Activated CD8-positive, alpha-beta T cell treated with anti-CD3 and anti-CD28 coated beads, Interleukin-2, amount 10 ng/mL, durations not matched to agents 7 days and 5 days (primary cell): ENCODE data around the gene RBM24. TPM values are rescaled to one million over a fixed set of nuclear protein-coding genes. Genes with fewer than 3 reads are reported as not detected.

ENCODE experiments used
- ATAC-seq: fragments of 150-1000 bp; cut with Tn5 transposase; one replicate; pipeline ENCODE4 v1.10.0; 2021; ENCODE audit warnings: moderate library complexity
- CTCF ChIA-PET: fragments of 350-600 bp; sonication (Branson Sonifier 250); formaldehyde crosslinking; loops from one replicate; lab custom pipeline; 2021; ENCODE audit warnings: antibody characterized with exemption; lab: Charles Lee
- POLR2A ChIA-PET: fragments of 350-600 bp; sonication (Branson Sonifier 250); formaldehyde crosslinking; loops from one replicate; lab custom pipeline; 2021; ENCODE audit warnings: antibody characterized with exemption; lab: Charles Lee
- DNase-seq: peaks from one replicate; pipeline ENCODE4 v3.0.0-alpha.2; 2020
- H3K27ac Mint-ChIP-seq: one replicate; pipeline ENCODE4 v1.8.0; 2021; ENCODE audit warnings: mild to moderate bottlenecking, mixed read lengths
- H3K27me3 Mint-ChIP-seq: one replicate; pipeline ENCODE4 v1.8.0; 2021; ENCODE audit warnings: low read depth, mixed read lengths
- H3K36me3 Mint-ChIP-seq: one replicate; pipeline ENCODE4 v1.8.0; 2021; ENCODE audit warnings: low read depth, mixed read lengths
- H3K4me1 Mint-ChIP-seq: one replicate; pipeline ENCODE4 v1.8.0; 2021; ENCODE audit warnings: low read depth, mixed read lengths
- H3K4me3 Mint-ChIP-seq: one replicate; pipeline ENCODE4 v1.8.0; 2021; ENCODE audit warnings: mild to moderate bottlenecking, mixed read lengths
- H3K9me3 Mint-ChIP-seq: one replicate; pipeline ENCODE4 v1.8.0; 2022; ENCODE audit warnings: mixed read lengths; ENCODE audit not compliant: insufficient read depth
- total RNA-seq, 2 experiments: library from RNA; stranded (reverse); gene quantifications; one replicate each; pipeline ENCODE4 v1.2.3, GENCODE V29; 2021

RBM24 gene
- total RNA-seq: not detected

DNA sequence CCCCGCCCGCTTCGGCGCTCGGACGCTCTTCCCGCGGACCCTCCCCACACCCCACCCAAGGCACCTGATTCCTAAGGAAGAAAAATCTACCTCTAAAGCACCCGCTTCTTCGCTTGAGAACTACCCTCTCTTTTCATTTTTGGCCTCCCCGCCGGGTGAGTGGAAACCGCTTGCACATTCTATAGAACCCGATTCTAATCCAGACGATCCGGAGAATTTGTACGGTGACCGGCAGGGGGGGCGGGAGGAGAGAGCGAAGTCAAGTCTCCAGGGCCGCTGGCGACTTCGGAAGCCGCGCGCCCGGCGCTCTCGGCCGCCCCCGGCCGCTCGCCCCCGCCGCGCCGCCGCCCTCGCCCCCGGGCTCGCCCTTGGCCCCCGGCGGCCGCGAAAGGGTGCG lies at the start of gene RBM24:
RBM24 (plus strand) TSS at position 262 of the 397 bp plus-strand sequence. CDS start 221 bp downstream, outside the sequence.
- no peaks in the 10 kb centered on the region for H3K9me3 Mint-ChIP-seq
- ATAC-seq (peak; percentile 57), DNase-seq (peak; percentile 52)
- H3K36me3 Mint-ChIP-seq: no peaks in the 10 kb centered on the region
- CTCF ChIA-PET: no interaction called here
- H3K27me3 Mint-ChIP-seq: peaks cover 54% of the 10 kb centered on the region
- H3K4me1 Mint-ChIP-seq: peaks cover 10% of the 10 kb centered on the region
- peak within 1 kb of the TSS; percentile 63 for H3K27ac Mint-ChIP-seq
- peak within 1 kb of the TSS; percentile 62 for H3K4me3 Mint-ChIP-seq
- POLR2A ChIA-PET: no interaction called here

DNA sequence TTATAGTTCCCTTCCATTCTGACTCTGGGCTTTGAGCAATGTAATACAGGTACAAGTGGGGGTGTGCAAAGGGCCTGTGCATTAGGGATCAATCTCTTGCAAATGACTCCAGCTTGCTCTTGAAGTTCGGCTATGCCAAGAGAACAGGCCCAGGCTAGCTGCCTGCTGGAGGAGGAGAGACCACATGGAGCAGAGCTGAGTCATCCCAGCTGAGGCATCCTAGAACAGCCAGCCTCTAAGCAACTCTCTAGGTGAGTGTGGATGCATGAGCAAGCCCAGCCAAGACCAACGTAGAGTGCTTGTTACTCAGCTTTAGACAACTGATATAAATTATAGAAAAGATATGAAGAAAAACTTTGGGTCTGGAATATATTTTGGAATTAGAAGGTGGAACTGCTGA lies 47.6 kb upstream of the RBM24 start:
- H3K36me3 Mint-ChIP-seq: no peaks in the 10 kb centered on the region
- H3K4me1 Mint-ChIP-seq: no peaks in the 10 kb centered on the region
- no peak overlapping the region for H3K27ac Mint-ChIP-seq
- no peaks in the 10 kb centered on the region for H3K27me3 Mint-ChIP-seq
- H3K9me3 Mint-ChIP-seq: no peaks in the 10 kb centered on the region
- ATAC-seq (no peak), DNase-seq (no peak)
- ChIA-PET CTCF (no interaction called here), POLR2A (no interaction called here)
- H3K4me3 Mint-ChIP-seq: no peak overlapping the region

DNA sequence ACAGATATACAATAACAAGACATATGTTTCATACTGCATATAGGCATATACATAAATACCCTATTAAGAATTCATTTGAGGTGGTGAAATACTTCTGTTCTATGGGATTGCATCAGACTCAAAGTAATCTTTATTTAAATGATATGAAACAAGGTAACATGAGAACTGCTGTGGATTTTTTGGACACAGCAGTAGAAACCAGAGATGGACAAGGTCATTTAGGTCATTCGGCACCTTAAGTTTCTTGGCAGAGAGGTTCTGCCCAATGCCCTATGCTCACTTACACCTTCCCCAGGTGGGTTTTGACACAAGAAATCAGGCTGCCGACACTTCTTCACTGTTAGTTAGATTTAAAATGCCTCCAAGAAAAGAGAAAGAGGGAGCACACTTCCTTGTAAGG lies 43.9 kb upstream of the RBM24 start:
- Mint-ChIP-seq H3K27ac (no peak overlapping the region), H3K36me3 (no peaks in the 10 kb centered on the region), H3K27me3 (no peaks in the 10 kb centered on the region), H3K4me1 (no peaks in the 10 kb centered on the region), H3K4me3 (no peak overlapping the region), H3K9me3 (no peaks in the 10 kb centered on the region)
- ChIA-PET POLR2A (no interaction called here), CTCF (no interaction called here)
- DNase-seq (no peak), ATAC-seq (no peak)

DNA sequence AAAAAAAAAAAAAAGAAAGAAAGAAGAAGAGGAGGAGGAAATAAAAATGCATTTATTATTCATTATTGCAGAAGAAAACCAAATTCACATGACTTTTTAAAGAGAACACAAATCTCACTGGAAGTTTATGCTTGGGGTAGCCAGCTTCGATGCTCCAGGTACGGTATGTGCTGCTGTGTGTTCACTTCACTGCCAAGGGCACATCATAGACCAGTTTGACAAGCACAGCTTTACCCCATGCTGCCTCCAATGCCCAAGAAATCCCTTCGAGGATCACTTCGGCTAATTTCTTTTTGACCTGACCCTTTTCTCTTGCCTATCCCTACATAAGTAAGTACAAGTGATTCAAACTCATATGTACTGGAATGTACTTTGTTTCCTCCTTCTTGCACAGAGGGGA lies 41.9 kb upstream of the RBM24 start:
- ATAC-seq (no peak), DNase-seq (no peak)
- ChIA-PET CTCF (no interaction called here), POLR2A (no interaction called here)
- H3K36me3 Mint-ChIP-seq: no peaks in the 10 kb centered on the region
- H3K27ac Mint-ChIP-seq: no peak overlapping the region
- H3K27me3 Mint-ChIP-seq: peaks cover 4% of the 10 kb centered on the region
- no peak overlapping the region for H3K4me3 Mint-ChIP-seq
- no peaks in the 10 kb centered on the region for H3K4me1 Mint-ChIP-seq
- H3K9me3 Mint-ChIP-seq: no peaks in the 10 kb centered on the region

DNA sequence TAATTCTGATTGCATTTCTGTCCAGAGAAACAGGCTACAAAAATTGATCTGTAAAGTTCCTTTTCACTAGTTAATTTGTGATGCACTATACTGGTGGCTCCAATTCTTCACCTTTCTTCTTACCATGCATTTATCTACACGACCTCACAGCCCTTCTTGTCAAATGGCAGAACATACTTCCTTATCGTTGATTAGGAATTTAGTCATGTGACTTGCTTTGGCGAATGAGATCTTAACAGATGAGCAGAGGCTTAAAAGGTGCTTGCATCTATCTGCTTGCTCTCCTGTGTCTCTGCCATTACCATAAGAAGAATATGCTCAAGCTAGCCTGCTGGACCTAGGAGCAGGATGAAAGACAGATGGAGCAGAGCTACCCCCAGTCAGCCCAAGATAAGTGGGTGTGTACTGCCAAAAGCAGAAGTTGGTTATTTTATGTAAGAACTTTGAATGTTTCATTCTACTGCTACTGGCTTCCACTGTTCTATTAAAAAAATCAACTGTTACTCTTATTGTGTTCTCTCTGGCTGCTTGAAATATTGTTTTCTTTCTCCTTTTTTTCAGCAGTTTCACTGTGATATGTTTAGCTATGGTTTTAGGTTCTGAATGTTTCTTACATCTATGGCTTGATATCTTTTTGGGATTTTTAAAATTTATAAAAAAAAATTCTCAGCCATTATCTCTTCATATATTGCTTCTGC lies 40.2 kb upstream of the RBM24 start:
- H3K27ac Mint-ChIP-seq: no peak overlapping the region
- DNase-seq: no peak
- H3K9me3 Mint-ChIP-seq: no peaks in the 10 kb centered on the region
- no peak for ATAC-seq
- ChIA-PET POLR2A (no interaction called here), CTCF (no interaction called here)
- H3K27me3 Mint-ChIP-seq: peaks cover 4% of the 10 kb centered on the region
- no peaks in the 10 kb centered on the region for H3K36me3 Mint-ChIP-seq
- H3K4me3 Mint-ChIP-seq: no peak overlapping the region
- H3K4me1 Mint-ChIP-seq: no peaks in the 10 kb centered on the region

DNA sequence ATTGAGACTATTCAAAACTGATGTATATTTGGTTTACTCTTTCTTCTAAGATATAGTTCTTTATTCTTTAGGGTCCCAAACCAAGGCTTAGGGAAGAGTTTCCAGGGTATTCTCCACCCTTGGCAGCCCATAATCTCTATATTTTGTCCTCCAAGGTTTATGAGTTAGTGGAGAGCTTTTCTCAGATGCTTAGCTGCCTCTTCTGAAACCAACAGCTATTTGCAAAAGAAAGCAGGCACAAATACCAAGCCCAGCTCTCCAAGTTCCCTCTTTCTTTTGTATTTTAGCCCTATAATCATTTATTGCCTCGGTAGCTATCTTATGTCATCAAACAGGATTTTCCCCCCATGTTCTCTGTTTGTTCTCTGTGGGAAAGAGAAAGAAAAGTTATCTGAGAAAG lies 39.1 kb upstream of the RBM24 start:
- Mint-ChIP-seq H3K36me3 (no peaks in the 10 kb centered on the region), H3K4me1 (no peaks in the 10 kb centered on the region), H3K4me3 (no peak overlapping the region), H3K27me3 (peaks cover 8% of the 10 kb centered on the region), H3K9me3 (no peaks in the 10 kb centered on the region), H3K27ac (no peak overlapping the region)
- ChIA-PET CTCF (no interaction called here), POLR2A (no interaction called here)
- ATAC-seq: no peak
- no peak for DNase-seq

DNA sequence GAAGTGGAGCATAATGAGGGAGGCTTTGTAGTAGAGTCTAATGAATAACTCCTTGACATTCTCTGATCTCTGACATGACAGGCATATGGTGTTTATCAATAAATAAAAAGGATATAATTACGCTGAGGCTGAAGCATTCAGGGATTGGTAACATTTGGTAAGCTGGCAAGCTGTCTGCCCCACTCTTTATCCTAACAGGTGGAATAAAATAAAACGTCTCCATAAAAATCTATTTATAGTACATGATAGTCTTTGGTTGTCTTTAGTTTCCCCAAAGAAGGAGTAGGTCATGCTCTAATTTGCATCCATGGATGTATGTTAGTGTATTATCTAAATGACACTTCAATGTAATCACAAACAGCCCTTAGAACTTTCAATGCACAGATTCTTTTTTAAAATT lies 30.9 kb upstream of the RBM24 start:
- Mint-ChIP-seq H3K27ac (no peak overlapping the region), H3K27me3 (peaks cover 4% of the 10 kb centered on the region), H3K9me3 (no peaks in the 10 kb centered on the region), H3K4me3 (no peak overlapping the region), H3K36me3 (no peaks in the 10 kb centered on the region), H3K4me1 (no peaks in the 10 kb centered on the region)
- DNase-seq: no peak
- ChIA-PET POLR2A (no interaction called here), CTCF (no interaction called here)
- no peak for ATAC-seq

DNA sequence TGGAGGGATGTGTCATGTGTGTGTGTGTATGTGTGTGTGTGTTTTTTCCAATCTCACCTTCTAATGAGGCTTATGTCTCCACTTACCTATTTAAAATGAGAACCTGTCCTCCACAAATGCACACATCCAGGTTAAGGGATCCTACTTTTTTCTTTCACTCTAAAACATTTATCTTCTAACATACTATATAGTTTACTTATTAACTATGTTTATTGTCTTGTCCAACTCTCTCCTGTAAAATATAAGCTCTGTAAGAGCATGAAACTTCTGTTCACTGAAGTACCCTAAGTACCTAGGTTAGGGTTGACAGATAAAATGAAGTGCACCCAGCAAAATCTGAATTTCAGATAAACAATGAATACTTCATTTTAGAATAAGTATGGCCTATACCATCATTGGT lies 29.2 kb upstream of the RBM24 start:
- no peak overlapping the region for H3K4me3 Mint-ChIP-seq
- H3K36me3 Mint-ChIP-seq: no peaks in the 10 kb centered on the region
- ChIA-PET POLR2A (no interaction called here), CTCF (no interaction called here)
- H3K27ac Mint-ChIP-seq: no peak overlapping the region
- no peak for ATAC-seq
- DNase-seq: no peak
- no peaks in the 10 kb centered on the region for H3K4me1 Mint-ChIP-seq
- no peaks in the 10 kb centered on the region for H3K9me3 Mint-ChIP-seq
- no peaks in the 10 kb centered on the region for H3K27me3 Mint-ChIP-seq

DNA sequence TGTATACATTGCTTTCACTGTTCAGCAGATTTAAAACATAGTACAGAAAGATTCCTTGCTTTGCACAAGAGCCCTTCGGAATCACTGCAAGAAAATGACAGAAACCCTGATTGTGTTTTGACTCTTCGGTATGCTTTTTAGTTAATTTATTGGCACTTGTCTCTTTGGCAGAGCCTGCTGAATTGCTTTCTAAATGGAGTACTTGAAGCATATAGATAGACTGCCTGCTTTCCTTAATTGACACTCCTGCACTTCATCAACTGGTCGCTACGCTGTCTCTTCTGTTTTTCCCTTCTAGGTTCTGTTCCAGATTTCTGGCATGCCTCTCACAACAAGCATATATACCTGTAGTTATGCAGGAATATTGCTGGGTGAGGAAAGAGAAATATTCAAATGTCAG lies 22.4 kb upstream of the RBM24 start:
- ChIA-PET POLR2A (no interaction called here), CTCF (no interaction called here)
- H3K36me3 Mint-ChIP-seq: no peaks in the 10 kb centered on the region
- no peak overlapping the region for H3K27ac Mint-ChIP-seq
- no peaks in the 10 kb centered on the region for H3K9me3 Mint-ChIP-seq
- no peaks in the 10 kb centered on the region for H3K27me3 Mint-ChIP-seq
- DNase-seq (no peak), ATAC-seq (no peak)
- H3K4me1 Mint-ChIP-seq: no peaks in the 10 kb centered on the region
- H3K4me3 Mint-ChIP-seq: no peak overlapping the region

DNA sequence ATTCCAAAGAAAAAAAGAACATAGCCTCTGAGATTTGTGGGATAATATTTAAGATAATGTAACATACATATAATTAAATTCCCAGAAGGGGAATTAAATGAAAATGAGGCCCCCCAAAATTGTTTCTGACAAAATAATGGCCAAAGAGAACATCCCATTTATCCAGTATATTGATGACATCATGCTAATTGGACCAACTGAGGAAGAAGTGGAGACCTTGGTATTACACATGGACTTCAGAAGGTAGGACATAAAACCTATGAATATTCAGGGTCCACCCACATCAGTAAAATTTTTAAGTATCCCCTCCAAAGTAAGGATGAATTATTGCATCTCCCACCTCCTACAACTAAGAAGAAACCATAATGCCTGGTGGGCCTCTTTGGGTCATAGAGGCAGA lies 15.6 kb upstream of the RBM24 start:
- Mint-ChIP-seq H3K27ac (no peak overlapping the region), H3K36me3 (no peaks in the 10 kb centered on the region), H3K27me3 (no peaks in the 10 kb centered on the region), H3K4me3 (no peak overlapping the region), H3K9me3 (no peaks in the 10 kb centered on the region), H3K4me1 (no peaks in the 10 kb centered on the region)
- ChIA-PET CTCF (no interaction called here), POLR2A (no interaction called here)
- ATAC-seq: no peak
- DNase-seq: no peak

DNA sequence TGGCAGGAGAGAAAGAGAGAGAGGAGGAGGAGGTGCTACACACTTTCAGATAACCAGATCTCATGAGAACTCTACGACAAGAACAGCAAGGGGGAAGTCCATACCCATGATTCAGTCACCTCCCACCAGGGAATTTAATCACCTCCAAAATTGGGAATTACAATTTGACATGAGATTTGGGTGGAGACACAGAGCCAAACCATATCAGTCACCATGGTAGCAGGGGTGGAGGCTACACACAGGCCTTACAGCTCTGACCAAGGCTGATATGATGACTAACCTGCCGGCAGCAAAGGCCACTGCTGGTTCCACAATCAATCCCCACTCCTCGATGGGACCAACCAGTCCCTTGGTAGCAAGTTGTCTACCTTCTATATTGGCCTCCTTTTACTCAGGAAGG lies 13.6 kb upstream of the RBM24 start:
- Mint-ChIP-seq H3K9me3 (no peaks in the 10 kb centered on the region), H3K4me3 (no peak overlapping the region), H3K4me1 (no peaks in the 10 kb centered on the region), H3K36me3 (no peaks in the 10 kb centered on the region), H3K27ac (no peak overlapping the region), H3K27me3 (no peaks in the 10 kb centered on the region)
- ATAC-seq: no peak
- DNase-seq: no peak
- ChIA-PET POLR2A (no interaction called here), CTCF (no interaction called here)

DNA sequence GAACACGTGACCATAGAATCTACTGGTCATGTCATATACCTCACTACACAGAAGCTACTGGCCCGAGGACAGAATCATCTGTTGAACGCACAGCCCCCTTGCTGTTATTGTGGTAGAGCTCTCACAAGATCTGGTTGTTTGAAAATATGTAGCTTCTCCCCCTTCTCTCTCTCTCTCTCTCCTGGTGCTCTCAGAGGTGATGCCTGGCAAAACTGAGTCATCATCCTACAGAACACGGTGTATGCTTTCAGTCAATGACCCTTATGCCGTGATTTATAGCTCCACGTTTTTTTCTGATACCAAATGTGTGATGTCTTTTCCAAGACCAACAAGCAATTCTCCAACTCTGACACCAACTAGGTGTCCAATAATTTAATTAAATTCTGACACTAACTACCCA lies 13.0 kb upstream of the RBM24 start:
- Mint-ChIP-seq H3K27ac (no peak overlapping the region), H3K27me3 (no peaks in the 10 kb centered on the region), H3K4me3 (no peak overlapping the region), H3K36me3 (no peaks in the 10 kb centered on the region), H3K4me1 (no peaks in the 10 kb centered on the region), H3K9me3 (no peaks in the 10 kb centered on the region)
- ATAC-seq (no peak), DNase-seq (no peak)
- CTCF ChIA-PET: no interaction called here
- POLR2A ChIA-PET: no interaction called here

DNA sequence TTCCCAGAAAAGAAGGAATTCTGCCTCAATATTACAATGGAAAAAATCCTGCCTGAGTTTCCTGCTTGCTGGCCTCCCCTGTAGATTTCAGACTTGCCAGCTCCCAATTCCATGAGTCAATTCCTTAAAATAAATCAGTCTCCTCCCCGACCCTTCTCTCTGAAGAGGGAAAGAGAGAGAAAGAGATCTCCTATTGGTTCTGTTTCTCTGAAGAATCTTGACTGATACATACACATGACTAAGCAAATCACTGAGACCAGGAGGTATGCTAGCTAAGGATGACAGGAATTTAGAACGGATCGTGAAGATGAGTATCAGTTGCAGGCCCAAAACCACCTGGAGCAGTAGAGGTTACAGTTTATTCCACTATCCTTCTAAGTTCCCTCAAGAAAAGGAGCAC lies 11.3 kb upstream of the RBM24 start:
- no peak overlapping the region for H3K4me3 Mint-ChIP-seq
- H3K4me1 Mint-ChIP-seq: no peaks in the 10 kb centered on the region
- ATAC-seq (no peak), DNase-seq (no peak)
- H3K36me3 Mint-ChIP-seq: no peaks in the 10 kb centered on the region
- POLR2A ChIA-PET: no interaction called here
- peaks cover 1% of the 10 kb centered on the region for H3K27me3 Mint-ChIP-seq
- no peaks in the 10 kb centered on the region for H3K9me3 Mint-ChIP-seq
- H3K27ac Mint-ChIP-seq: no peak overlapping the region
- CTCF ChIA-PET: no interaction called here
